NCI-H1092 (cell line): ENCODE results near the gene CHN2.
A peak's percentile ranks its signal among the peaks of the same experiment; 100 is the strongest.

Source experiments
- DNase-seq: peaks from one replicate; lab custom pipeline; 2025; lab: John Stamatoyannopoulos, UW

The CHN2 gene

DNA sequence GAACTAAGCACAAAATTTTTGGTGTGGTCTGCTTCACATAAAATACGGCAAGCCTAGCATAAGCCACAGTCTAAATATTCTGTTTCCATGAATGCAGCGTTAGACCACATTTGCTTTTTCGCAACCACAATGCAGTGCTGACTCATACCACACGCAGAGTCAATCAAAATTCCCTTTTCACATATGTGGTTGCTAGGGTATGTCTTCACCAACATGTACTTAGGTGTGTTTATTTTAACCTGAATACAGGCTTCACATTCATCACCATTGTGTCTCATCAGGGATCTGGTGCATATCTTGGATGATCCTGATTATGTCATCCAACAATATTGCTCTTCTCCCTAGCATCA is 90.8 kb downstream of the CHN2 start:
- no peak for DNase-seq

DNA sequence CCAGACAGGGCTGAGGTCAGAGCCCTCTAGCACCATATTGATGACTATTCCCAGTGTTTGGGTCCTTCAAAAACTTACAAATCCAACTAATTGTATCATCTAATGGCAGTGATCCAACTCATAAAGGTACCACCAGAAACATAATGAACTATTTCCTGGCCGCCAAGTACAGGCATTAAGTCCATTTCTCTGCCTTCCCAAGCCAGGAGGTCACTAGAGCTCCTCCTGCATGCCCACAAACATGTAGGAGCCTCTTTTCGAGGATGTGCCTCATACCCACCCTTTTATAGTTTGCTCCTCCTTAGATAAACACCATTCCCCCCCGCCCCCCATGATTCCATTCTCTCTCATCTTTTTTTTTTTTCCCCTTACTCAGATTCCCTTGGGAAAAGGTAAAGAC is 91.3 kb downstream of the CHN2 start:
- DNase-seq, result no peak

DNA sequence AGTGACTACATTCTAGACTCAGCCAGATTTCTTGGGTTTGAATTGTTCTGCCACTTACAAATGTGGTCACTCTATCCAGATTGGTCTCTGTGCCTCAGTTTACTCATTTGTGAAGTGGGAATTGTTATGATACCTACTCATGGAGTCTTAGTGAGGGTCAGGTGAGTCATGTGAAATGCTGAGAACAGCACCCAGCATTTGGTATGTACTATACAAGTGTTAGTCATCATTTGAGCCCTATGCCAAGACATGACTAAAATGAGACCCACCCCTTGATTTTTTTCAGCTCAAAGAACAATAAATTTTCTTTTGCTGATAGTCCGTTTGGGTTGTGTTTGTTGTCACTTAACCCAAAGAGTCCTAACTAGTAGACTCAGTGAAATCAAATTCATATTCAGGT is 92.8 kb downstream of the CHN2 start:
- no peak for DNase-seq

DNA sequence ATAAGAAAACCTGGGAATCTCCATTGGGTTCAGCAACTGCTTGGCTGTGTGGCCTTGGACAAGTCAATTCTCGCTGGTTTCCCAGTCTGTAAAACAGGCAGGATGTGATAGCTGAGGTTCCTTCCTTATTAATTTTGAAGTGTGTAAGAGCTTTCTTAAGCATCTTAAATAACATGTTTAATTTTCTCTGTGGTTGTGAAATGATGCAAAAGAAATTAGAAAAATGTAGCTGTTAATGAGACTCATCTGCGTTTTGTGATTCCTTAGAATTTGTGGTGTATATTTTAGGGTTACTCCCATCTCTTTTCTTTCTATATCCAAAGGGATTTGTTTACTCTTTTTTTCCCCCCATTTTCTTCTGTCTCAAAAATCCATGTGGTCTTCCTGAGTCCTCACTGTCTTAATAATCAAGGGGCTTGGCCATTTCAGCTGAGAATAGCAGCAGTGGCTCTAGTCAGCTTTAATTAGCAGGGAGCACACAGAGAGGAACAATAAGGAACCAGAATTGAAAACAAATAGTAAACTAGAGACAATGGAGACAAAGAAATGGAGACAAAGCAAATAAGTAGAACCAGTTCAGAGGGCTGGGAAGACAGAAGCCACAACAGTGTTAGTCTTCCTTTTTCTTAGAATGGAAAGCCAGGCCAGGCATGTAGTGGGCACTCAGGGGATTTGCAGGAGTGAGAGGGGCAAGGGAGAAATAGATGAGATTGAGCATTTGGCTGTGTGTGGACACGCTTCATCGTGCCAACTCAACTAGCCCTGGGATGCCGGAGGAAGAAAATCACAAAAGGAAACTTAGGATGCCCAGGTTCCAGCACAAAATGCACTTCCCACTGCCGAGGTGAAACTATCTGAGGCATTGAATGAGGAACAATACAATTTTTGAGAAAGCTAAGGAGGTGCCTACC is 93.9 kb downstream of the CHN2 start:
- no peak for DNase-seq

DNA sequence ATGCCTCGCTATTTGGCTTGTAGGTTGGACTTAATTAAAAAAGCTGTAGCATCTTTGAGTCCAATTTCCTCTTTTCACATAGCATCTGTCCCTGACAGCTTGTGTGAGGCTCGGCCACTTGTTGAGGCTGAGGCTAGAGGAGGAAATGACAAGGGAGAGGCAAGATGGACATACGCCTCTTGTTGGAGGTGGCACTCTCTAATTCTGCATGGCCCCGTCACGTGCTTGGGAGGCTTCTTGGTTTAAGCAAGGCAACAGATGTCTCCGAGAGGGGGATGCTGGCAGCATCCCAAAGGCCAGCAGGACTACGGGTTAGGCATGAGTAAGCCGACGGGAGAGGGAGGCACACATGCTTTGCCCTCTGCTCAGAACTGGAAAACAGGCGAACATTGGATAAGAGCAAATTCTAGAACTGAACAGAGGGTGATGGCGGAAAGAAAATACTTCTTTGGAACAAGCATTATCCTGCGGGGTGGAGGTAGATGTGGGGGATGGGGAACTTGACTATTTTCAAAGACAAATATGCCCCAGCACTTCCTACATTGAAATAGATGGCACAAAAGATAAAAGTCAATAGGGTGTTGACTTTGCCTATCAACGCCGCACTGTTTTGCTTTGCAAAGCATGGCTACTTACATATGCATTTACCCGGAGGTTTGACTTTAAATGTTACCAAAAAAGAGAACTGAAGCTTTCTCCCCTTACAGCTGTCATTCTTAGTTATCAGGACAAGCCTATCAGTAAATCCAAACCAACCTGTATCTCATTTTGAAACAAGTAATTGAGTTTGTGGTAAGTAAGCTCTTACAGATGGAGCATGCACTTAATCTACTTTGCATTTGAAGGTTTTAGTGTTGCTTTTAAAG is 94.8 kb downstream of the CHN2 start:
- peak; percentile 94 for DNase-seq

DNA sequence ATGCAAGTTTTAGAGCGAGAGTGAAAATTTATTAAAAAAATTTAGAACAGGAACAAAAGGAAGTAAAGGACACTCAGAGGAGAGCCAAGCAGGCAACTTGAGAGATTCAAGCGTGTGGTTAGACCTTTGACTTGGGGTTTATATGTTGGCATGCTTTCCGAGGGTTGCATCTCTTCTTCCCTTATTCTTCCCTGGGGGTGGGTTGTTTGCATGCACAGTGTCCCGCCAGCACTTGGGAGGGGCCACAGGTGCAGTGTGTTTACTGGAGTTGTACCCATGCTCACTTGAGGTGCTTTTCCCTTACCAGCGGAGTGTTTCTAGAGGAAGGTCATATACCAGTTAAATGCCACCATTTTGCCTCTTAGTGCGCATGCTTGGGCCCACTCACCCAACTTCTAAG is 96.3 kb downstream of the CHN2 start:
- no peak for DNase-seq

DNA sequence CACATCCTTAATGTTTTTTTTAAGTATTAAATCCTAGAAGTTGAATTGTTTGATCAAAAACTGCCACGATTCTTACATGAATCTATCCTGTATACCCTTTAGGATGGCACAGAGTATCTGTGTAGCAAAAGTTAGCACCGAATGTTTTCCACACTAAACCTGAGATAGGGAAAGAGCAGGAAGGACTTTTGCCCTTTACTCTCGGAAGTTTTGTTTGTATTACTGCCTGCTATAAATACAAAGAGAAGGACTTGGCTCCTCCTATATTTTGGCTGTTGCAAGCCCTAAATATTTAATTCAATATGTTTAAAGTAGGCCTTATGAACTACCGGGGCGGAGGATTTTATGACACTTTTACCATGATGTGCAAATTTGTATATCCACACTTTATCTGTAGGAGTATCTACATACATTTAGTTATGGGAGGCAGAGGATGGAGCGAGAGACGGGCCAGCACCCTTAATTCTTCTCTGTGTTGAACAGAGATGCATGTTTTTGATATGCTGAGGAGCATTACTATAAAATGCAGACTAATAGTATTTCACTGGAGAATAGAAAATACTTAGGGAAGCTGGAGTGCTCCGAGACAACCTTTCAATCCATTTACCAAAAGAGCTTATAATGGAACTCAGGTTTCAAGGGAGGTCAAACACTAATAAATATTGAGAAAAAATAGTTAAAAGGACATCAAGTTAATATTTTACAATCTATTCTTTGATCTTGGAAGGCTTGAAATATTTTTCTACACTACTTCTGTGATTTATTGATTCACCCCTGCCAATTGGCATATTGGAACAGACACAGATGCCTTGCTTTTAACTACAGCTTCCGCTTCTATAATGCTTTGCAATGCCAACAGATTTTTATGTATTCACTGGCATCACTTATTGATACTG is 97.4 kb downstream of the CHN2 start:
- DNase-seq, result no peak

DNA sequence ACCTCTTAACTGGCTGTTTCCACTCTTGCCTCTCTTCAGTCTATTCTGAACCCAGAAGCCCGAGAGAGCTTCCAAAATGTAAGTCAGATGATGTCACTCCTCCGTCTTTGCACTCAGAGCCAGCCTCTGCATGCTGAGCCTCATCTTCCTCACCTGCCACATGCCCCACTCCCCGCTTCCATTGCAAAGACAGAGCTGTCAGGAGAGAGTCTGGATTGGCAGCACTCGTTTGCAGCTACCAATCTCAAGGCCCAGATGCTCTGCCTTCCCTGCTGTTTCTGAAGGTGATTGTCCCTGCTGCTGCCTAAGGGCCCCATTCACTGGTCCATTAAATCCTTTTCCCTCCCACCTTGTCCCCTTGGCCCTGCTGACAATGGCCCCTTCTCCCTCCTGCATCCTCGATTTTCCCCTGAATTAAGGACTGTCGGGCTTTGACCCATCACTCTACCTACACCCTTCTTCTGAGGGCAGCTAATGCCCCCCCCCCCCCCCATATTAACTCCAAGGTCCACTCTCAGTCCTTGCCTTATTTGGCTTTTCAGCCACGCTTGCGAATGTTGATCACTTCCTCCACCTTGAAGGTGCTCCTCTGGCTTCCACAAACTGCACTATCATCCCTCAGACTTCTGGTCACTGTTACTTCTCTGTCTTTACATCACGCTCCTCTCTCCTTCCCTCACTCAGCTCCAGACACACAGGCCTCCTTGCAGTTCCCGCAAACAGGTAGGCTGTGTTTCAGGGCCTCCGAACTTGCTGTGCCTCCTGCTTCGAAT is 98.5 kb downstream of the CHN2 start:
- DNase-seq, result no peak

DNA sequence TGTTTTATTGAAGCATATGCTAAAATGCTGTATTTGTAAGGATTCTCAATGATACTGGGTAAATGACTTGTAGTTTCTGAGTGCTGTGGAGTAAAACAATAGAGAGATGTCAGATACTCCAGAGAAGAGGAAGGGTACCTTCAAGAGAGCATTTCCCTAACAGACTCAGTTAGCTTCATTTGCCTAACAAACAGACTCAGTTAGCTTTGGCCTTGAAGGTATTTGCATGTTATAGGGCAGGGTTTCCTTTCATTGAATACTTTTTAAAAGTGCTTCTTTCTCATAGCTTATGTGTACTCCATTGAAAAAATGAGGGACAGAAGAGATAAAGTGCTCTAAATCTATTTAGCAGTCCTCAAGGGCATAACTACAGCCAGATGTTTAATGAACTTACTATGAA is 101.8 kb downstream of the CHN2 start:
- DNase-seq, result no peak

DNA sequence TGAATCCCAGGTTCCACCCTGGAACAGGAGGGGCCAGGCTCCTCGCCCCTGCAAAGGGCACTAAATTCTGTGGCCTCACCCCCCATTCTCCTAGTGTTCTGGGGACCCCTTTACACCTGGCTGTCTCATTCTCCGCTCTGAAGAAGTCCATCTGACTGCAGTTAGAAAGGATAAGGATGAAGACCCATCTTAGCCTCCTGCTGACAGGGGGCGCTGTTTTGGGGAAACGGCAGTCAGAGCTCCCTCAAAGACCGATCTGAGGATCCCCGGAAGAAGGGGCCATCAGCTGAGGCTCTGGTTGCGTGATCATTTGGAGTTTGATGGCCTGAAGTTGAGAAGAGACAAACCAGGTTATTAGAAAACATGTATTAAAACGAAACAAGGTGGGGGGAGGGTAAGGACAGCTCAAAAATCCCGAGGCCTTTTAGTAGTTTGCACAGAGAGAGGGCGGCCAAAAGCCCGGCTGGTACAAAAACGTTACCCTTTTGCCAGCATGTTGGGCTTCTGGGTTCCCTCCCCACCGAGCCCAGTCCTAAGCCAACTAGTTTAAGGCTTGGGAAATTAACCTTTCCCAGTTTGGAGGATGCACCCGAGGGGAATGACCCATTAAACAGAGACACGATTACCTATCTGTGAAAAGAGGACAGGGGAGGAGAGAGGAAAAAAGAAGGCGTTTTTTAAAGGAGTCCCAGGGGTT is 102.8 kb downstream of the CHN2 start:
- peak; percentile 11 for DNase-seq

DNA sequence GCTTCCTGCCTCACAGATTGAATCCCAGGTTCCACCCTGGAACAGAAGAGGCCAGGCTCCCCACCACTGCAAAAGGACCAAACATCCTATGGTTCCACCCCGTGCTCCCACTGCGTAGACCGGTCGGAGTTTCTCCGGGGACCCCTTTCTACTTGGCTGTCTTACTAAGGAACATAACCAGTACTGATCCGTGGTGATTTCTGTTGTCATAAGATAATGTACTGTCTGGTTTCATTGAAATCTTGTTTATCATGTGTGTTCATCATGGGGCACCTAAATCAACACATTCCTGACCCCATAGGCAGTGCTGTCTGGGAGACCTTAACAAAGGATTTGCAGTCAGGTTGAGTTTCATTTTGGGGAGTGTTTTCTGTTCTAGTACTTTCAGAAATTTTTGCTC is 104.5 kb downstream of the CHN2 start:
- DNase-seq, result no peak

DNA sequence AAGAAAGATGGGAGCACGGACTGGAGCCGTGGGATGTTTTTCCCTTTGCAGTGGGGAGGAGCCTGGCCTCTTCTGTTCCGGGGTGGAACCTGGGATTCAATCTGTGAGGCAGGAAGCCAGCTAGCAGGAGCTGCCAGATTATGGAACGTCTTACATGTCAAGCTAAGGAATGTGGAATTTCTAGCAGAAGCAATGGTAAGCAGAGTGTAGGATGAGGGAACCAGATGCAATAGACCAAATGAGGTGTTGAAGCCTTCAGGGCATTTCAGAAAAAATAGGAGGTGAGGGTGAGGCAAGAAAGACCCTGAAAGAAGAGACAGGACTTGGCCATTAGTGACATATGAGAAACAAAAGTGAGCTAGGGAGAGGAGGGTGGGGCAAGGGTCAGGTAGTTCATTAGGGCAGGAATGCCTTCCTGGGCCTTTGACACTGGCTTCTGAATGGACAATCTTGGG is 105.5 kb downstream of the CHN2 start:
- DNase-seq, result no peak

DNA sequence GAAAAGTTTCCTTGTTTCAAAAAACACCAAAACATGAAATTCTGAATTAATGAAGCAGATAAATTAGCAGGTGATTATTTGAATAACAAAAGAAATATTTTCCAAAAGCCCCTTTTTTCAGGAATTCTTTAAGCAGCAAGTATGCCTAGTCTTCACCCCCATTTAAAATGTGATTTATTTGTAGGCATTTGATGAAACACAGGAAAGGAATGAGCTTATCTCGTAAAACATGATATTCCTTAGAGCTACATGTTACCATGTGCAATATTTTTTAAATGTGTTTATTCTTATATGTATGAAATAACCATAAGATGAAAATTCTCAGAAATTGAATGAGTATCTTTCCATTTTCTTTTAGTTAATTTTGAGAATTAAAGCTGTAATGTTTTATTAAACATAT is 106.1 kb downstream of the CHN2 start:
- no peak for DNase-seq

DNA sequence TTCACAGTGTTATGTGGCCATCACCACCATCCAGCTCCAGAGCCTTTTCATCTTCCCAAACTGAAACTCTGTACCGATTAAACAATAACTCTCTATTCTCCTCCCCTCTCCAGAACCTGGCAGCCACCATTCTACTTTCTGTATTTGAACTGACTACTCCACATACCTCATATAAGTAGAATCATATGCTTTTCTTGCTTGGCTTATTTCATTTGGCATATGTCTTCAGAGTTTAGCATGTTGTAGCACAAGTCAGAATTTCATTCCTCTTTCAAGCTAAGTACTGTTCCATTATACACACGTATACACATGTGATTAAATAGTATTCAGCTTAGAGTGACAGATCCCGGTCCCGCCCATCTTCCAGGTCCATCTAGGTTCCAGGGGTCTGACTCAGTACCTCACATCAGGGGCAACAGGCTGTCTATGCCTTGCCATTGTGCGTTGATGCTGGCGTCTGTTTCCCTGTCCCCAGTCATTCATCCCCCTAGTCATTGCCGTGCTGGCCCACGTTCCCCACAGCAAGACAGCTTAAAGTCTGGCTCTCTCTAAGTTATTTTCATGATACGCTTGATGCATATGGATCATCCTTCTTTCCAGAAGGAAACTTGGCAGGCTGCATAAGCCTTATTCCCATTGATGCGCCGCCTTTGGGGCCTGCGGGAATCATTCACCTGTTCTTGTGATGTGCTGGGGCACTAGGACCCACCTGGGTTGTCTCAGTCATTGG is 108.3 kb downstream of the CHN2 start:
- DNase-seq, result no peak

DNA sequence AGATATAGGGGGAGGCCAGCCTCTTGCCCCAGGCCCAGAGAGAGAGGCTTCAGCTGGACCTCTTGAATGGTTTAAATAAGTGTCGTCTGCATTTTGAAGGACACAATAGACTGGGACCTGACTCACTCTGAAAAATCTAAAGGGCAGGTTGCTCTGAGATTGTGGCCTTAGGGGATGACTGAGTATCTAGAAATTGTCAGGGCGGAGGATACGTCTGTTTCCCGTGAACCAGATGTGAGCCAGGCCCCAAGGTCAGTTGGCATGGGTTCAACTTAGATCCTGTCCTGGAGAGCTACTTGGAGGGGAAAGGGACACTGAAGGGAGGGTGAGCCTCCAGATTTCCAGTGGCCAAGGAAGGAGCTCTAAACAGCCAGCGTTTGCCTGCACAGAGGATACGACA is 110.2 kb downstream of the CHN2 start:
- no peak for DNase-seq

DNA sequence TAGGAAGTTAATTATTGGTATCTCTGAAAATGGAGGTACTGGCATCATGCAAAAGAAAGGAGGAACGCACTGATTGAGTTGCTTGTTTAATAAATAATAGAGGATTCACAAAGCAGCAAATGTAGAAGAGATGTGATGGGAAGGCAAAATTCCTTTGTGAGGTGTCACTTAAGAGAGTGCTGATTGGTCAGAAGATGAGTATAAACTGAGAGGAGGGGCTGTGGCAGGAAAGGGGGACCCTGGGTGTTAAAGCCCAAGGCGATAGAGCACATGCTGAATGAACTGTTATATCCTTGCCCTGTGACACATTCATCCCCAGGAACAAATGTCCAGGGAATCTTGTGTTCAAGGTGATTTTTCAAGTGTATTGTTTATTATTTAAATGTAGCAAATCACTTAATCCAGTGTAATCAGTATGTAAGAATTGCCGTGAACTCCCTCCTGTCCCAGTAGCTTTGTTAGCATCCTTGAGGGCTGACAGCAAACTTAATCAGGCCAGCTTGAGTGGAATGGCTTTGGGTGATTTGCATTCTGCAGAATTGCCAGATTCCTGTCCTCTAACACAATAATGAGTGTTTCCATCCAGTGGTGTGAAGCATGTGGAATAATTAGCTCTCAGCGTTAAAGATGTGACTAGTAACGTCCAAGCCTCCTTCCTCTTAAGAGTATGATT is 111.9 kb downstream of the CHN2 start:
- no peak for DNase-seq

DNA sequence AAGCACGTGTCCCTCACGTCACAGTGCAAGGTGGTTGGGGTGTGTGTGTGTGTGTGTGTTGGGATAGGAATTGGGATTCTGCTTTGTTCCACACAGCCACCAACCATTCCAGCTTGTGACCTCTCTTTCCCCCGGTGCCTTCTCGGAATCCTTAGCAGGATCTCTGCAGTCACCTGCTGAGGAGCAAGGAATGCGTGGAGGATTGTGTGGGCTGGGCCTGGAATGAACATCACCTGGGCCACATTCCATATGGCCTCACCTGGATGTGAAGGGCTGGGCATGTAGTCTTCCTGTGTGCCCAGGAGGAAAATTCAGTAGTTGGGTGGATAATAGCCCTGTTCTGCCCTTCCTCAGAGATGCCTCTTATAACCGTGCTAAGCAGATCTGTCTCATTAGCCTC is 113.8 kb downstream of the CHN2 start:
- DNase-seq, result no peak

DNA sequence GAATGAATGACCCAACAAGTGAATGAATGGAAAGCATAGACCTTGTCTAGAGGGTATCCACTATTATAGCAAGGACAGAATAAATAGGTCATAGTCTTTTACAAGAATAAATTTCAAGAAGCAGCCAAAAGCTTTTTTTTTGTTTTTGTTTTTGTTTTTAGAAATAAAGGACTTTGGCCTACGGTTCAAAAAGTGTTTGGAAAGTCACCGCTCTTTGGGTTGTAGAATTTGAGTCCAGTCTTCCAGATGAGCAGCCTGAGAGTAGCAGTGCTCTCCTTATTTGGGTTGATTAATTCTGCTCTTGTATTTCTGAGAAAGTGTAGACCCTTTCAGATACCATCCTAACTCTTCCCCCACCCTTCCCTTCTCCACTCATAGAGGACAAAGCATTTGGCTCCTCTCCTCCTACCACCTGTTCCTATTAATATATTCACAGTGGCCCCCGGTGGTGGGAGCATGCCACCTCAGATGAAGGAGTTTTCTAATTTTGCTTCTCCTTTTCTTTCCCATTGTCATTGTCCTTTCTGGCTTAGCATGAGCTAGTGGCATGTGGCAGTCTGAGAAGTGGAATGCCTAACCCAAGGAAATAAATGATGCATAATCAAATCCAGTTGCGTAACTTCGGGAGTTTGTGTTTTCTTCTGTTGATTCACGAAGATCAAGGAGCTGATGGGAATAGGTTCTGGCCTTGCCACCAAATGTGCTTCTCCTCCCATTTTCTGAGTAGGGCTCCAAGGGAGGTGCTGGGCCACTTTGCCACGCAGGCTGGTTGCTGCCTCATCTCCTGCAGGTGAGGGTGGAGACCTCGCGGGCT is 114.7 kb downstream of the CHN2 start:
- peak; percentile 12 for DNase-seq

DNA sequence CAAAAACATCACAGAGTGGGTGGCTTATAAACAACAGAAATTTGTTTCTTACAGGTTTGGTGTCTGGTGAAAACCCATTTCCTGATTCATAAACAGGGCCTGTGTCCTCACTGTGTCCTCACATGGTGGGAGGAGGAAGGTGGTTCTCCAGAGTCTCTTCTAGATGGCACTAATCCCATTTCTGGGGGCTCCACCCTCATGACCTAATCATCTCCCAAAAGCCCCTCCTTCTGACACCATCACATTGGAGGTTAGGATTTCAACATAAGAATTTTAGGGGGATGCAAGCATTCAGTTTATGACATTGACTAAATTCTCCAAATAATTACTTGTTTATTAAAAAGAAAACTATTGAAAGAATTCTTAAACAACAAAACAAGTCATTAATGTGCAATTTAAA is 116.0 kb downstream of the CHN2 start:
- no peak for DNase-seq
